Astrocyte (in vitro differentiated cells and primary cell): ENCODE results near the gene CD200R1. TPM values are rescaled to one million over a fixed set of nuclear protein-coding genes. Genes with fewer than 3 reads are reported as not detected.
"Not testable (repeated sequence)": the region's sequence is repeated elsewhere in the genome, so short reads cannot be mapped to it uniquely, and the experiment has no call there.

ENCODE experiments used
- DNase-seq: peaks from one replicate; pipeline ENCODE4 v3.0.0-alpha.2; 2010; ENCODE audit warnings: low read depth
- FAIRE-seq: peaks from 2 replicates; lab custom pipeline; 2011; peaks lifted over from hg19 to GRCh38; lab: Jason Lieb, UNC
- H2AFZ ChIP-seq: 2 replicates; pipeline ENCODE4 v1.6.0; 2012; ENCODE audit warnings: low read depth, low read length, inconsistent platforms
- H3K27ac ChIP-seq: 2 replicates; pipeline ENCODE4 v1.5.1; 2011; ENCODE audit warnings: low read depth, low read length, inconsistent platforms
- H3K27me3 ChIP-seq: 2 replicates; pipeline ENCODE4 v1.6.0; 2011; ENCODE audit warnings: low read length, inconsistent platforms; ENCODE audit not compliant: insufficient read depth
- H3K36me3 ChIP-seq: 2 replicates; pipeline ENCODE4 v1.5.1; 2011; ENCODE audit warnings: low read length, inconsistent platforms; ENCODE audit not compliant: insufficient read depth
- H3K4me1 ChIP-seq: 2 replicates; pipeline ENCODE4 v1.5.1; 2011; ENCODE audit warnings: low read length, inconsistent platforms; ENCODE audit not compliant: insufficient read depth
- H3K4me2 ChIP-seq: 2 replicates; pipeline ENCODE4 v1.6.0; 2012; ENCODE audit warnings: low read length, inconsistent platforms
- H3K4me3 ChIP-seq: 2 replicates; pipeline ENCODE4 v1.5.1; 2011; ENCODE audit warnings: low read depth, mild to moderate bottlenecking, low read length, inconsistent platforms; ENCODE audit not compliant: insufficient read depth
- H3K79me2 ChIP-seq: 2 replicates; pipeline ENCODE4 v1.6.0; 2012; ENCODE audit warnings: mild to moderate bottlenecking, low read length, inconsistent platforms; ENCODE audit not compliant: insufficient read depth
- H3K9ac ChIP-seq: 2 replicates; pipeline ENCODE4 v1.6.0; 2012; ENCODE audit warnings: mild to moderate bottlenecking, low read length, inconsistent platforms
- H3K9me3 ChIP-seq: 2 replicates; pipeline ENCODE4 v1.5.1; 2012; ENCODE audit warnings: low read depth, mild to moderate bottlenecking, low read length, inconsistent platforms; ENCODE audit not compliant: insufficient read depth
- H4K20me1 ChIP-seq: 2 replicates; pipeline ENCODE4 v1.6.0; 2012; ENCODE audit warnings: low read length, inconsistent platforms; ENCODE audit not compliant: insufficient read depth
- H3K27ac Mint-ChIP-seq: one replicate; pipeline ENCODE4 v1.8.0; 2021; ENCODE audit warnings: mild to moderate bottlenecking, mixed read lengths; ENCODE audit not compliant: unreplicated experiment
- H3K27me3 Mint-ChIP-seq: one replicate; pipeline ENCODE4 v1.8.0; 2021; ENCODE audit warnings: low read depth, mixed read lengths; ENCODE audit not compliant: unreplicated experiment
- H3K36me3 Mint-ChIP-seq: one replicate; pipeline ENCODE4 v1.8.0; 2021; ENCODE audit warnings: low read depth, mixed read lengths; ENCODE audit not compliant: unreplicated experiment
- H3K4me1 Mint-ChIP-seq: one replicate; pipeline ENCODE4 v1.8.0; 2021; ENCODE audit warnings: low read depth, mixed read lengths; ENCODE audit not compliant: unreplicated experiment
- H3K4me3 Mint-ChIP-seq: one replicate; pipeline ENCODE4 v1.8.0; 2021; ENCODE audit warnings: mild to moderate bottlenecking, moderate library complexity, mixed read lengths; ENCODE audit not compliant: unreplicated experiment
- H3K9me3 Mint-ChIP-seq: one replicate; pipeline ENCODE4 v1.8.0; 2021; ENCODE audit warnings: mild to moderate bottlenecking, mixed read lengths; ENCODE audit not compliant: unreplicated experiment
- CTCF ChIP-seq: IDR thresholded peaks from 2 replicates; pipeline ENCODE4 v1.5.1; 2011; ENCODE audit warnings: low read depth, mild to moderate bottlenecking, inconsistent platforms, low read length, moderate library complexity; ENCODE audit not compliant: insufficient read depth
- EZH2 ChIP-seq: IDR thresholded peaks from 2 replicates; pipeline ENCODE4 v1.6.1; 2012; ENCODE audit warnings: mild to moderate bottlenecking, low read length, inconsistent platforms; ENCODE audit not compliant: insufficient read depth
- total RNA-seq: library from RNA; stranded (reverse); gene quantifications from 2 replicates; pipeline ENCODE4 v1.2.1, GENCODE V29; 2021

The CD200R1 gene
- total RNA-seq, 1 donor from 2014 or later, result 0.39 TPM

DNA sequence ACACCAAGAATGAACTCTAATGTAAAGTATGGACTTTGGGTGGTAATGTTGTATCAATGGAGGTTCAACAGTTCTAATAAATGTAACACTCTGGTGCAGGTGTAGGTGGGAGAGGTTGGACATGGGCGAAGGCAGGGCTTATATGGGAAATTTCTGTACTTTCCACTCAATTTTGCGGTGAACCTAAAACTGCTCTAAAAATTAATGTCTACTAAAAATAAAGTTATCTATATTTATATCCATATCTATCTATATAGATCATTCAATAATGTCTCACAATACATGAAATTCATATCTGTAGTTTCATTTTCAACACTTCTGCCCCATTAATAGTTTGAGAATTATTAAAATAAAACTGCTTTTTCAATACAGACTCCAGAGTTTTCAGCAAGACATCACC lies 49.3 kb downstream of the CD200R1 start:
- no peaks in the 10 kb centered on the region for H3K9me3 ChIP-seq
- H3K9me3 Mint-ChIP-seq, result no peaks in the 10 kb centered on the region
- H3K27ac Mint-ChIP-seq, result no peak overlapping the region
- H3K4me3 ChIP-seq, result no peak overlapping the region
- H3K4me1 ChIP-seq, result no peaks in the 10 kb centered on the region
- no peak for DNase-seq
- TF ChIP-seq CTCF, result no peak
- H3K36me3 ChIP-seq, result no peaks in the 10 kb centered on the region
- no peak overlapping the region for H3K27ac ChIP-seq
- no peaks in the 10 kb centered on the region for H3K36me3 Mint-ChIP-seq
- no peak overlapping the region for H3K9ac ChIP-seq
- H3K4me2 ChIP-seq, result no peak overlapping the region
- H3K27me3 Mint-ChIP-seq, result no peaks in the 10 kb centered on the region
- no peaks in the 10 kb centered on the region for H4K20me1 ChIP-seq
- no peaks in the 10 kb centered on the region for H3K79me2 ChIP-seq
- H3K4me1 Mint-ChIP-seq, result no peaks in the 10 kb centered on the region
- H3K4me3 Mint-ChIP-seq, result no peak overlapping the region
- no peak for FAIRE-seq
- no peaks in the 10 kb centered on the region for H3K27me3 ChIP-seq
- H2AFZ ChIP-seq, result no peak overlapping the region

GRCh38 chr3:112919541-112919940 lies 55.4 kb downstream of the CD200R1 start:
- not testable (repeated sequence) for H3K9me3 ChIP-seq, FAIRE-seq, DNase-seq, H3K4me3 Mint-ChIP-seq, H3K9ac ChIP-seq, H3K9me3 Mint-ChIP-seq, H3K36me3 ChIP-seq, H2AFZ ChIP-seq, H3K4me2 ChIP-seq, H3K4me1 Mint-ChIP-seq, H3K4me3 ChIP-seq, H3K27ac ChIP-seq, H3K27me3 Mint-ChIP-seq, H4K20me1 ChIP-seq, H3K27ac Mint-ChIP-seq, H3K36me3 Mint-ChIP-seq, H3K4me1 ChIP-seq, H3K79me2 ChIP-seq, H3K27me3 ChIP-seq

GRCh38 chr3:112908252-112908651 lies 66.7 kb downstream of the CD200R1 start:
- Histone ChIP-seq H3K79me2 (no peaks in the 10 kb centered on the region), H3K9ac (no peak overlapping the region), H3K4me3 (no peak overlapping the region), H3K9me3 (no peaks in the 10 kb centered on the region), H3K36me3 (no peaks in the 10 kb centered on the region), H4K20me1 (no peaks in the 10 kb centered on the region), H3K27ac (no peak overlapping the region), H3K27me3 (no peaks in the 10 kb centered on the region), H3K4me1 (no peaks in the 10 kb centered on the region), H3K4me2 (no peak overlapping the region), H2AFZ (no peak overlapping the region)
- H3K9me3 Mint-ChIP-seq, result peaks cover 7% of the 10 kb centered on the region
- DNase-seq (no peak), FAIRE-seq (no peak)
- H3K27ac Mint-ChIP-seq, result no peak overlapping the region
- H3K4me1 Mint-ChIP-seq, result peaks cover 4% of the 10 kb centered on the region
- no peaks in the 10 kb centered on the region for H3K36me3 Mint-ChIP-seq
- no peaks in the 10 kb centered on the region for H3K27me3 Mint-ChIP-seq
- no peak overlapping the region for H3K4me3 Mint-ChIP-seq
- TF ChIP-seq CTCF, result no peak
- TF ChIP-seq EZH2, result no peak
